WTC11 (cell line): ENCODE measurements around the gene MYO15A. TPM values are rescaled to one million over a fixed set of nuclear protein-coding genes. Genes with fewer than 3 reads are reported as not detected.
A peak's percentile ranks its signal among the peaks of the same experiment; 100 is the strongest.

Experiments used
- ATAC-seq: fragments of 200-7000 bp; cut with Tn5 transposase; 2 replicates; pipeline ENCODE4 v1.10.0; 2021; ENCODE audit warnings: mild to moderate bottlenecking, moderate library complexity
- CTCF ChIA-PET: fragments of 300-600 bp; sonication (Branson Sonifier 250); formaldehyde crosslinking; loops from one replicate; lab custom pipeline; 2021; ENCODE audit warnings: antibody characterized with exemption; lab: Charles Lee
- POLR2A ChIA-PET: fragments of 350-600 bp; sonication (Branson Sonifier 250); formaldehyde crosslinking; loops from one replicate; lab custom pipeline; 2021; ENCODE audit warnings: antibody characterized with exemption; lab: Charles Lee
- DNase-seq: peaks from one replicate; pipeline ENCODE4 v3.0.0; 2021; ENCODE audit warnings: low spot score
- H3K27ac Mint-ChIP-seq: 2 replicates; pipeline ENCODE4 v1.8.0; 2021; ENCODE audit warnings: mixed read lengths
- H3K27me3 Mint-ChIP-seq: 2 replicates; pipeline ENCODE4 v1.8.0; 2021; ENCODE audit warnings: low read depth, mild to moderate bottlenecking, moderate library complexity, mixed read lengths
- H3K36me3 Mint-ChIP-seq: 2 replicates; pipeline ENCODE4 v1.8.0; 2021; ENCODE audit warnings: mixed read lengths
- H3K4me1 Mint-ChIP-seq: 2 replicates; pipeline ENCODE4 v1.8.0; 2022; ENCODE audit warnings: mixed read lengths
- H3K4me3 Mint-ChIP-seq: 2 replicates; pipeline ENCODE4 v1.8.0; 2021; ENCODE audit warnings: mild to moderate bottlenecking, moderate library complexity, mixed read lengths
- H3K9me3 Mint-ChIP-seq: 2 replicates; pipeline ENCODE4 v1.8.0; 2021; ENCODE audit warnings: mixed read lengths
- CREB1 ChIP-seq: sonication (generic); formaldehyde crosslinking; IDR thresholded peaks from 2 replicates; pipeline ENCODE4 v1.8.0; 2023; ENCODE audit warnings: mild to moderate bottlenecking, missing genetic modification reagents
- EMX1 ChIP-seq: fragments of 250-450 bp; sonication (Bioruptor Pico); IDR thresholded peaks from 2 replicates; pipeline ENCODE4 v1.8.0; 2021; ENCODE audit warnings: mild to moderate bottlenecking
- ETV6 ChIP-seq: sonication (generic); formaldehyde crosslinking; IDR thresholded peaks from 2 replicates; pipeline ENCODE4 v1.8.1; 2022; ENCODE audit warnings: mild to moderate bottlenecking, missing genetic modification reagents
- MXD4 ChIP-seq: fragments of 250-450 bp; sonication (Bioruptor Pico); IDR thresholded peaks from 2 replicates; pipeline ENCODE4 v1.8.0; 2021; ENCODE audit warnings: mild to moderate bottlenecking, moderate library complexity, borderline replicate concordance
- NR1H2 ChIP-seq: sonication (generic); formaldehyde crosslinking; IDR thresholded peaks from 2 replicates; pipeline ENCODE4 v1.9.0; 2021; ENCODE audit warnings: mild to moderate bottlenecking, moderate library complexity, missing genetic modification reagents
- SOX15 ChIP-seq: fragments of 250-450 bp; sonication (Bioruptor Pico); IDR thresholded peaks from 2 replicates; pipeline ENCODE4 v1.9.0; 2021; ENCODE audit warnings: mild to moderate bottlenecking
- SP1 ChIP-seq: sonication (generic); formaldehyde crosslinking; conservative IDR thresholded peaks from 2 replicates; pipeline ENCODE4 v1.8.1; 2022; ENCODE audit warnings: missing genetic modification reagents
- TP53 ChIP-seq: sonication (generic); formaldehyde crosslinking; IDR thresholded peaks from 2 replicates; pipeline ENCODE4 v1.8.1; 2023; ENCODE audit warnings: mild to moderate bottlenecking, missing genetic modification reagents
- ZNF219 ChIP-seq: sonication (generic); formaldehyde crosslinking; IDR thresholded peaks from 2 replicates; pipeline ENCODE4 v1.8.0; 2023; ENCODE audit warnings: missing genetic modification reagents, mild to moderate bottlenecking, borderline replicate concordance
- total RNA-seq: library from RNA; stranded (reverse); gene quantifications from 3 replicates; pipeline ENCODE4 v1.2.3, GENCODE V29; 2021
- TF ChIP-seq, protein P1 (sequence below): fragments of 200-600 bp; IDR thresholded peaks from 2 replicates; pipeline ENCODE4 v1.8.0; 2022; ENCODE audit warnings: antibody characterized with exemption
- TF ChIP-seq, protein P2 (sequence below): fragments of 250-450 bp; sonication (Bioruptor Pico); IDR thresholded peaks from 2 replicates; pipeline ENCODE4 v1.8.0; 2021; ENCODE audit warnings: mild to moderate bottlenecking
- TF ChIP-seq, protein P3 (sequence below): sonication (generic); formaldehyde crosslinking; IDR thresholded peaks from 2 replicates; pipeline ENCODE4 v1.8.1; 2023; ENCODE audit warnings: mild to moderate bottlenecking, missing genetic modification reagents
- TF ChIP-seq, protein P4 (sequence below): sonication (generic); formaldehyde crosslinking; IDR thresholded peaks from 2 replicates; pipeline ENCODE4 v1.8.0; 2022; ENCODE audit warnings: mild to moderate bottlenecking, missing genetic modification reagents
- TF ChIP-seq, protein P5 (sequence below): sonication (generic); formaldehyde crosslinking; IDR thresholded peaks from 2 replicates; pipeline ENCODE4 v1.8.1; 2022; ENCODE audit warnings: missing genetic modification reagents, borderline replicate concordance
- TF ChIP-seq, protein P6 (sequence below): sonication (generic); formaldehyde crosslinking; IDR thresholded peaks from 2 replicates; pipeline ENCODE4 v1.8.0; 2022; ENCODE audit warnings: missing genetic modification reagents
- TF ChIP-seq, protein P7 (sequence below): fragments of 250-450 bp; sonication (Bioruptor Pico); IDR thresholded peaks from 2 replicates; pipeline ENCODE4 v1.9.0; 2021; ENCODE audit warnings: mild to moderate bottlenecking
- TF ChIP-seq, protein P8 (sequence below): fragments of 250-450 bp; sonication (Bioruptor Pico); conservative IDR thresholded peaks from 2 replicates; pipeline ENCODE4 v1.9.0; 2021; ENCODE audit warnings: mild to moderate bottlenecking
- TF ChIP-seq, protein P9 (sequence below): sonication (generic); formaldehyde crosslinking; conservative IDR thresholded peaks from 2 replicates; pipeline ENCODE4 v1.8.1; 2023; ENCODE audit warnings: mild to moderate bottlenecking, low read depth, missing genetic modification reagents, moderate library complexity
- TF ChIP-seq, protein P10 (sequence below): fragments of 250-450 bp; sonication (Bioruptor Pico); IDR thresholded peaks from 2 replicates; pipeline ENCODE4 v1.9.0; 2021; ENCODE audit warnings: moderate library complexity, mild to moderate bottlenecking, inconsistent platforms, borderline replicate concordance

MYO15A gene
- total RNA-seq, 1 experiment from 2014 or later: 2.6 TPM

DNA sequence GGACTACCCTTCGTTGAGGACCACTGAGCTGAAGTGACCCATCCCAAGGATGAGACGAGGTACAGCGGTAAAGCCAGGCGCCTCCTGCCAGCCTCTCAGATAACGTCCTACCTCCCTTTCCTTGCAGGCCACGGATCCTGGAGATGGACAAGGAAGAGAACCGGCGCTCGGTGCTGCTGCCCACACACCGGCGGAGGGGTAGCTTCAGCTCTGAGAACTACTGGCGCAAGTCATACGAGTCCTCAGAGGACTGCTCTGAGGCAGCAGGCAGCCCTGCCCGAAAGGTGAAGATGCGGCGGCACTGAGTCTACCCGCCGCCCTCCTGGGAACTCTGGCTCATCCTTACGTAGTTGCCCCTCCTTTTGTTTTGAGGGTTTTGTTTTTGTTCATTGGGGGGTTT, 99.5 kb downstream of the MYO15A start:
- Mint-ChIP-seq H3K4me3 (no peak overlapping the region), H3K27me3 (no peaks in the 10 kb centered on the region), H3K4me1 (peaks cover 4% of the 10 kb centered on the region; the same call in 1 of the 2 replicates), H3K36me3 (peaks cover 44% of the 10 kb centered on the region)
- no peak for TF ChIP-seq SP1
- TF ChIP-seq EMX1 (CRISPR knock-in tag): no peak
- TF ChIP-seq, protein P1, sequence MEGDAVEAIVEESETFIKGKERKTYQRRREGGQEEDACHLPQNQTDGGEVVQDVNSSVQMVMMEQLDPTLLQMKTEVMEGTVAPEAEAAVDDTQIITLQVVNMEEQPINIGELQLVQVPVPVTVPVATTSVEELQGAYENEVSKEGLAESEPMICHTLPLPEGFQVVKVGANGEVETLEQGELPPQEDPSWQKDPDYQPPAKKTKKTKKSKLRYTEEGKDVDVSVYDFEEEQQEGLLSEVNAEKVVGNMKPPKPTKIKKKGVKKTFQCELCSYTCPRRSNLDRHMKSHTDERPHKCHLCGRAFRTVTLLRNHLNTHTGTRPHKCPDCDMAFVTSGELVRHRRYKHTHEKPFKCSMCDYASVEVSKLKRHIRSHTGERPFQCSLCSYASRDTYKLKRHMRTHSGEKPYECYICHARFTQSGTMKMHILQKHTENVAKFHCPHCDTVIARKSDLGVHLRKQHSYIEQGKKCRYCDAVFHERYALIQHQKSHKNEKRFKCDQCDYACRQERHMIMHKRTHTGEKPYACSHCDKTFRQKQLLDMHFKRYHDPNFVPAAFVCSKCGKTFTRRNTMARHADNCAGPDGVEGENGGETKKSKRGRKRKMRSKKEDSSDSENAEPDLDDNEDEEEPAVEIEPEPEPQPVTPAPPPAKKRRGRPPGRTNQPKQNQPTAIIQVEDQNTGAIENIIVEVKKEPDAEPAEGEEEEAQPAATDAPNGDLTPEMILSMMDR: no peak
- TF ChIP-seq, protein P2, sequence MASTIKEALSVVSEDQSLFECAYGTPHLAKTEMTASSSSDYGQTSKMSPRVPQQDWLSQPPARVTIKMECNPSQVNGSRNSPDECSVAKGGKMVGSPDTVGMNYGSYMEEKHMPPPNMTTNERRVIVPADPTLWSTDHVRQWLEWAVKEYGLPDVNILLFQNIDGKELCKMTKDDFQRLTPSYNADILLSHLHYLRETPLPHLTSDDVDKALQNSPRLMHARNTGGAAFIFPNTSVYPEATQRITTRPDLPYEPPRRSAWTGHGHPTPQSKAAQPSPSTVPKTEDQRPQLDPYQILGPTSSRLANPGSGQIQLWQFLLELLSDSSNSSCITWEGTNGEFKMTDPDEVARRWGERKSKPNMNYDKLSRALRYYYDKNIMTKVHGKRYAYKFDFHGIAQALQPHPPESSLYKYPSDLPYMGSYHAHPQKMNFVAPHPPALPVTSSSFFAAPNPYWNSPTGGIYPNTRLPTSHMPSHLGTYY: no peak
- no peak for TF ChIP-seq NR1H2 (CRISPR knock-in tag)
- TF ChIP-seq, protein P3, sequence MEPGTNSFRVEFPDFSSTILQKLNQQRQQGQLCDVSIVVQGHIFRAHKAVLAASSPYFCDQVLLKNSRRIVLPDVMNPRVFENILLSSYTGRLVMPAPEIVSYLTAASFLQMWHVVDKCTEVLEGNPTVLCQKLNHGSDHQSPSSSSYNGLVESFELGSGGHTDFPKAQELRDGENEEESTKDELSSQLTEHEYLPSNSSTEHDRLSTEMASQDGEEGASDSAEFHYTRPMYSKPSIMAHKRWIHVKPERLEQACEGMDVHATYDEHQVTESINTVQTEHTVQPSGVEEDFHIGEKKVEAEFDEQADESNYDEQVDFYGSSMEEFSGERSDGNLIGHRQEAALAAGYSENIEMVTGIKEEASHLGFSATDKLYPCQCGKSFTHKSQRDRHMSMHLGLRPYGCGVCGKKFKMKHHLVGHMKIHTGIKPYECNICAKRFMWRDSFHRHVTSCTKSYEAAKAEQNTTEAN (CRISPR knock-in tag): no peak
- TF ChIP-seq, protein P4, sequence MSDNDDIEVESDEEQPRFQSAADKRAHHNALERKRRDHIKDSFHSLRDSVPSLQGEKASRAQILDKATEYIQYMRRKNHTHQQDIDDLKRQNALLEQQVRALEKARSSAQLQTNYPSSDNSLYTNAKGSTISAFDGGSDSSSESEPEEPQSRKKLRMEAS: no peak
- no peak for TF ChIP-seq CREB1
- TF ChIP-seq, protein P5, sequence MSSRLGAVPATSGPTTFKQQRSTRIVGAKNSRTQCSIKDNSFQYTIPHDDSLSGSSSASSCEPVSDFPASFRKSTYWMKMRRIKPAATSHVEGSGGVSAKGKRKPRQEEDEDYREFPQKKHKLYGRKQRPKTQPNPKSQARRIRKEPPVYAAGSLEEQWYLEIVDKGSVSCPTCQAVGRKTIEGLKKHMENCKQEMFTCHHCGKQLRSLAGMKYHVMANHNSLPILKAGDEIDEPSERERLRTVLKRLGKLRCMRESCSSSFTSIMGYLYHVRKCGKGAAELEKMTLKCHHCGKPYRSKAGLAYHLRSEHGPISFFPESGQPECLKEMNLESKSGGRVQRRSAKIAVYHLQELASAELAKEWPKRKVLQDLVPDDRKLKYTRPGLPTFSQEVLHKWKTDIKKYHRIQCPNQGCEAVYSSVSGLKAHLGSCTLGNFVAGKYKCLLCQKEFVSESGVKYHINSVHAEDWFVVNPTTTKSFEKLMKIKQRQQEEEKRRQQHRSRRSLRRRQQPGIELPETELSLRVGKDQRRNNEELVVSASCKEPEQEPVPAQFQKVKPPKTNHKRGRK: no peak
- TF ChIP-seq, protein P6, sequence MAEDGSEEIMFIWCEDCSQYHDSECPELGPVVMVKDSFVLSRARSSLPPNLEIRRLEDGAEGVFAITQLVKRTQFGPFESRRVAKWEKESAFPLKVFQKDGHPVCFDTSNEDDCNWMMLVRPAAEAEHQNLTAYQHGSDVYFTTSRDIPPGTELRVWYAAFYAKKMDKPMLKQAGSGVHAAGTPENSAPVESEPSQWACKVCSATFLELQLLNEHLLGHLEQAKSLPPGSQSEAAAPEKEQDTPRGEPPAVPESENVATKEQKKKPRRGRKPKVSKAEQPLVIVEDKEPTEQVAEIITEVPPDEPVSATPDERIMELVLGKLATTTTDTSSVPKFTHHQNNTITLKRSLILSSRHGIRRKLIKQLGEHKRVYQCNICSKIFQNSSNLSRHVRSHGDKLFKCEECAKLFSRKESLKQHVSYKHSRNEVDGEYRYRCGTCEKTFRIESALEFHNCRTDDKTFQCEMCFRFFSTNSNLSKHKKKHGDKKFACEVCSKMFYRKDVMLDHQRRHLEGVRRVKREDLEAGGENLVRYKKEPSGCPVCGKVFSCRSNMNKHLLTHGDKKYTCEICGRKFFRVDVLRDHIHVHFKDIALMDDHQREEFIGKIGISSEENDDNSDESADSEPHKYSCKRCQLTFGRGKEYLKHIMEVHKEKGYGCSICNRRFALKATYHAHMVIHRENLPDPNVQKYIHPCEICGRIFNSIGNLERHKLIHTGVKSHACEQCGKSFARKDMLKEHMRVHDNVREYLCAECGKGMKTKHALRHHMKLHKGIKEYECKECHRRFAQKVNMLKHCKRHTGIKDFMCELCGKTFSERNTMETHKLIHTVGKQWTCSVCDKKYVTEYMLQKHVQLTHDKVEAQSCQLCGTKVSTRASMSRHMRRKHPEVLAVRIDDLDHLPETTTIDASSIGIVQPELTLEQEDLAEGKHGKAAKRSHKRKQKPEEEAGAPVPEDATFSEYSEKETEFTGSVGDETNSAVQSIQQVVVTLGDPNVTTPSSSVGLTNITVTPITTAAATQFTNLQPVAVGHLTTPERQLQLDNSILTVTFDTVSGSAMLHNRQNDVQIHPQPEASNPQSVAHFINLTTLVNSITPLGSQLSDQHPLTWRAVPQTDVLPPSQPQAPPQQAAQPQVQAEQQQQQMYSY (CRISPR knock-in tag): no peak
- TF ChIP-seq TP53 (CRISPR knock-in tag): no peak
- TF ChIP-seq, protein P7, sequence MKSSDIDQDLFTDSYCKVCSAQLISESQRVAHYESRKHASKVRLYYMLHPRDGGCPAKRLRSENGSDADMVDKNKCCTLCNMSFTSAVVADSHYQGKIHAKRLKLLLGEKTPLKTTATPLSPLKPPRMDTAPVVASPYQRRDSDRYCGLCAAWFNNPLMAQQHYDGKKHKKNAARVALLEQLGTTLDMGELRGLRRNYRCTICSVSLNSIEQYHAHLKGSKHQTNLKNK (CRISPR knock-in tag): no peak
- no peak for TF ChIP-seq MXD4 (CRISPR knock-in tag)
- TF ChIP-seq, all 79 proteins: peak for 0
- ATAC-seq (no peak), DNase-seq (no peak)
- H3K27ac Mint-ChIP-seq: no peak overlapping the region
- ChIA-PET POLR2A (no interaction called here), CTCF (no interaction called here)
- H3K9me3 Mint-ChIP-seq: no peaks in the 10 kb centered on the region

DNA sequence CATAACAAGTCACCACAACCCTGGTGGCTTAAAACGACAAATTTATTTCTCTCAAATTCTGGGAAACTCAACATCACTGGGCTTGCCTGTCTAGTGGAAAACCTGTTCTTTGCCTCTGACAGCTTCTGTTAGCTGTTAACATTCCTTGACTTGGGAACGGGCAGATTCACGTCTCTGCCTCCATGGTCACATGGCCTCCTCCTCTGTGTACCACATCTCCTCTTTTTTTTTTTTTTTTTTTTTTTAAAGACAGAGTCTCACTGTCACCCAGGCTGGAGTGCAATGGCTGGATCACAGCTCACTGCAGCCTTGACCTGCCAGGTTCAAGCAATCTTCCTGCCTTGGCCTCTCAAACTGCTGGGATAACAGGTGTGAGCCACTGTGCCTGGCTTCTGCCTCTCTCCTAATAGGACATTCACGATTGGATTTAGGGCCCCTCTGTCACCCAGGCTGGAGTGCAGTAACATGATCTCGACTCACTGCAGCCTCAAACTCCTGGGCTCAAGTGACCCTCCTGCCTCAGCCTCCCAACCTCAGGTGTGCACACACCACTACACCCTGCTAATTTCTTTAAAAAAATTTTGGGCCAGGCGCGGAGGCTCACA, 105.2 kb downstream of the MYO15A start:
- H3K9me3 Mint-ChIP-seq: no peaks in the 10 kb centered on the region
- H3K4me3 Mint-ChIP-seq: no peak overlapping the region
- ATAC-seq (no peak), DNase-seq (no peak)
- H3K36me3 Mint-ChIP-seq: peaks cover 14% of the 10 kb centered on the region
- ChIA-PET CTCF (interaction anchor here (0.6 to 2.0 kb wide), 2 partner anchors 73 to 1268 kb away, joined by 3 to 4 read pairs; no protein-coding TSS in a partner anchor), POLR2A (no interaction called here)
- H3K27ac Mint-ChIP-seq: peak overlapping the region; percentile 33
- H3K27me3 Mint-ChIP-seq: no peaks in the 10 kb centered on the region
- peaks cover 2% of the 10 kb centered on the region; the same call in 1 of the 2 replicates for H3K4me1 Mint-ChIP-seq
- TF ChIP-seq, protein P8, sequence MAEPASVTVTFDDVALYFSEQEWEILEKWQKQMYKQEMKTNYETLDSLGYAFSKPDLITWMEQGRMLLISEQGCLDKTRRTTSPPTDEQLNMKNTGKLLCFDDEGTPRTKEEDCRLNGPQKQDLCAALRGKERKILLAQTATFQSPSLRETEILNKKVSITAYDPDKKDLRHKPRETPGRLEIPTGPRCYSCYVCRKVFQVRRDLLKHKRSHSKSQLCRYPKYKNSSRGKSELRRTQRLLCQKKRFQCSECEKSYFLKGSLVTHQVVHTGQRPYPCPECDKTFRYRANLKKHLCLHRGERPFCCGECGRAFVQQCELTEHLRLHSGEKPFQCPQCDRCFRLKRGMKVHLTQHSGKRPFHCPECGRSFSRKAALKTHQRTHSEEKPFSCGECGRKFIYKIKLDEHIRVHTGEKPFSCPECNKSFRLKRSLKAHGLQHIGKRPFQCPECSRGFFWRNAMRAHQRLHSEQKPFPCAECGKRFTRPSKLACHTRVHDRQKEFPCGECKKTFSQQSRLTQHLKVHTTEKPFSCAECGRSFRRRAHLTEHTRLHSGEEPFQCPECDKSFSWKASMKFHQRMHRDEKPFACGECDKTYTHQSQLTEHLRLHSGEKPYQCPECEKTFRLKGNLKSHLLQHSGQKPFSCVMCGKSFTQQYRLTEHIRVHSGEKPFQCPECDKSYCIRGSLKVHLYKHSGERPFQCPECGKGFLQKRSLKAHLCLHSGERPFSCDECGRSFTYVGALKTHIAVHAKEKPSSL (CRISPR knock-in tag): no peak
- TF ChIP-seq ETV6 (CRISPR knock-in tag) (no peak), SOX15 (no peak), ZNF219 (CRISPR knock-in tag) (no peak)
- TF ChIP-seq, protein P9, sequence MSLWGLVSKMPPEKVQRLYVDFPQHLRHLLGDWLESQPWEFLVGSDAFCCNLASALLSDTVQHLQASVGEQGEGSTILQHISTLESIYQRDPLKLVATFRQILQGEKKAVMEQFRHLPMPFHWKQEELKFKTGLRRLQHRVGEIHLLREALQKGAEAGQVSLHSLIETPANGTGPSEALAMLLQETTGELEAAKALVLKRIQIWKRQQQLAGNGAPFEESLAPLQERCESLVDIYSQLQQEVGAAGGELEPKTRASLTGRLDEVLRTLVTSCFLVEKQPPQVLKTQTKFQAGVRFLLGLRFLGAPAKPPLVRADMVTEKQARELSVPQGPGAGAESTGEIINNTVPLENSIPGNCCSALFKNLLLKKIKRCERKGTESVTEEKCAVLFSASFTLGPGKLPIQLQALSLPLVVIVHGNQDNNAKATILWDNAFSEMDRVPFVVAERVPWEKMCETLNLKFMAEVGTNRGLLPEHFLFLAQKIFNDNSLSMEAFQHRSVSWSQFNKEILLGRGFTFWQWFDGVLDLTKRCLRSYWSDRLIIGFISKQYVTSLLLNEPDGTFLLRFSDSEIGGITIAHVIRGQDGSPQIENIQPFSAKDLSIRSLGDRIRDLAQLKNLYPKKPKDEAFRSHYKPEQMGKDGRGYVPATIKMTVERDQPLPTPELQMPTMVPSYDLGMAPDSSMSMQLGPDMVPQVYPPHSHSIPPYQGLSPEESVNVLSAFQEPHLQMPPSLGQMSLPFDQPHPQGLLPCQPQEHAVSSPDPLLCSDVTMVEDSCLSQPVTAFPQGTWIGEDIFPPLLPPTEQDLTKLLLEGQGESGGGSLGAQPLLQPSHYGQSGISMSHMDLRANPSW (CRISPR knock-in tag): no peak
- TF ChIP-seq, protein P10, sequence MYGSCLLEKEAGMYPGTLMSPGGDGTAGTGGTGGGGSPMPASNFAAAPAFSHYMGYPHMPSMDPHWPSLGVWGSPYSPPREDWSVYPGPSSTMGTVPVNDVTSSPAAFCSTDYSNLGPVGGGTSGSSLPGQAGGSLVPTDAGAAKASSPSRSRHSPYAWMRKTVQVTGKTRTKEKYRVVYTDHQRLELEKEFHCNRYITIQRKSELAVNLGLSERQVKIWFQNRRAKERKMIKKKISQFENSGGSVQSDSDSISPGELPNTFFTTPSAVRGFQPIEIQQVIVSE (CRISPR knock-in tag): no peak
